ENCODE data around the gene MOB3B.

The MOB3B gene

DNA sequence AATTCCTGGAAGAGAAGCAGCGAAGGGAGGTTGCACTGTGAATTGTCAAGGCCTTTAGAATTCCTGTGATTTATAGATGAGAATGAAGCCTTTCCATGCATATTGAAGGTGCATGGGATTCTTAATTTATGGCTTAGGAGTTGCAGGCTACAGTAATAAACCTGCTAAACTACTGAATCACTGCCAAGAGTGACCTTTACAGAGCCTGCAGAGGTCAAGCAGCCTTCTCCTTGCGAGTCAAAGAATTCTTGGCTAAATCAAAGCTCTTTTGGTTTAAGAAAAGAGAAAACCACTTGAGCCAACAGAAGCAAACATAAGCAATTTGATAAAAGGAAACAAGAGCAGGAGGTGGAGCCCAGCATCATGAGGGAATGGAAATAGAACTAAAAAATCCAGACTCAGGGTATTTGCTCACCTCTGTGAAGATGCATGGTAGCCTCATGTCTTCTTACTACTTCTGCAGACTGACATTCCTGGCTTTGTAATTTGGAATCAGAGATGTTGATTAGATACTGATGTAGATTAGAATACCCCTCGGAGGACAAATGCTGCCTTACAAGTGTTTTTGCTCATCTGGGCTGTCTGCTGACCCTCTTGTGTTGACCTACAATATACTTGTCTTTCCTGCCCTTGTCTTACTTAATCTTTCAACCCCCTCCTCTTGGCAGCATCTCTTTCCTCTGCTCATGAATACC, 95.8 kb downstream of the MOB3B start:
- no peak for DNase-seq (ENCODE audit: low spot score)
- TF ChIP-seq, protein P1, sequence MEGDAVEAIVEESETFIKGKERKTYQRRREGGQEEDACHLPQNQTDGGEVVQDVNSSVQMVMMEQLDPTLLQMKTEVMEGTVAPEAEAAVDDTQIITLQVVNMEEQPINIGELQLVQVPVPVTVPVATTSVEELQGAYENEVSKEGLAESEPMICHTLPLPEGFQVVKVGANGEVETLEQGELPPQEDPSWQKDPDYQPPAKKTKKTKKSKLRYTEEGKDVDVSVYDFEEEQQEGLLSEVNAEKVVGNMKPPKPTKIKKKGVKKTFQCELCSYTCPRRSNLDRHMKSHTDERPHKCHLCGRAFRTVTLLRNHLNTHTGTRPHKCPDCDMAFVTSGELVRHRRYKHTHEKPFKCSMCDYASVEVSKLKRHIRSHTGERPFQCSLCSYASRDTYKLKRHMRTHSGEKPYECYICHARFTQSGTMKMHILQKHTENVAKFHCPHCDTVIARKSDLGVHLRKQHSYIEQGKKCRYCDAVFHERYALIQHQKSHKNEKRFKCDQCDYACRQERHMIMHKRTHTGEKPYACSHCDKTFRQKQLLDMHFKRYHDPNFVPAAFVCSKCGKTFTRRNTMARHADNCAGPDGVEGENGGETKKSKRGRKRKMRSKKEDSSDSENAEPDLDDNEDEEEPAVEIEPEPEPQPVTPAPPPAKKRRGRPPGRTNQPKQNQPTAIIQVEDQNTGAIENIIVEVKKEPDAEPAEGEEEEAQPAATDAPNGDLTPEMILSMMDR (IDR thresholded peaks at IDR 0.05; ENCODE audit: borderline replicate concordance, control extremely low read depth, extremely low read depth, insufficient read depth, missing control alignments), result no peak
- in situ Hi-C loops (cut with MboI; ENCODE audit: low sequenced_read_pairs, unreplicated experiment), result no loop called here

DNA sequence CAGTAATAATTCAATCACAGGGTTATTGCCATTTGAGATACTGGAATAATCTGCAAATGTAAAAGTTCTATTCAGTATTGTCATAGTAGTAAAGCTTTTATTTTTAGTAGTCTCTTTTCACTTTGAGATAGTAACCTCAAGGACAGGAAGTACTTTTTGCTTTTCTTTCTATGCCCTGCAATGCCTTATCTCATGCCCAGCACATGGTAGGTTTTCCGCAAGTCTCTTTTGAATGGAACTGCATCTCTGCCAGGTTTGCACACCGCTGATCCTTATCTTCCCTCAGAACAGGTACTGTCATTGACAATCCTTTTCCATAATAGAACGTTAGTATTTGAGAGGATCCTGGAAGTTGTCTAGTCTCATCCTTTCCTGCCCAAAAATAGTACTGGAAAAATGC, 97.3 kb downstream of the MOB3B start:
- DNase-seq (ENCODE audit: low spot score), result no peak
- in situ Hi-C loops (cut with MboI; ENCODE audit: low sequenced_read_pairs, unreplicated experiment), result no loop called here
- TF ChIP-seq, protein P1 (IDR thresholded peaks at IDR 0.05; ENCODE audit: borderline replicate concordance, control extremely low read depth, extremely low read depth, insufficient read depth, missing control alignments), result no peak

DNA sequence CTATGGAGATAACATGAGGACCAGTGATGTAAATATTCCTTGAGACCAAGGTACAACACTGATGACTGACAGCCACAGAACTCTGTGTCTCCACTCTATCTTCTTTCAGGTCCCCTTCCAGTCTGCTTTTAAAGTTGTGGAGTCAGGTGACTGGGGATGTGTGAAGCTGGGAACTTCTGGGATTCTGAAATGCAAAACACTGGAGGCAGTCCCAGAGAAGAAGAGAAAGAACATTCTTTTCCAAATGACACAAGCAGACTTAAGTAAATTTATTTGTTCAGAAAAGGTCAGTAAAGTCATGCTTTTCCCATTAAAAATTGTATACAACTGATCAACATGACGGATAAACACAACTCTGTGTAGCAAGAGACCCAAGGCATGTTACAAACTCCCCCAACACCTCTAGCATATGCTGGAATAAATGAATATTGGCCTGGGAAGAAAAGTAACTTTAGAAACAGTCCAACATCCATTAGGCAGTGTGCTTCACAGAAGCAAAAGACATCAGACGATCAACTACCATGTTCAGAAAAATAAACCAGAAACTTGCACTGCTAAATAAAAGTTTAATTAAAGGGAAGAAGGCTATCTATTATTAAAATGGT, 98.0 kb downstream of the MOB3B start:
- TF ChIP-seq, protein P1 (IDR thresholded peaks at IDR 0.05; ENCODE audit: borderline replicate concordance, control extremely low read depth, extremely low read depth, insufficient read depth, missing control alignments), result no peak
- in situ Hi-C loops (cut with MboI; ENCODE audit: low sequenced_read_pairs, unreplicated experiment), result no loop called here
- no peak for DNase-seq (ENCODE audit: low spot score)

DNA sequence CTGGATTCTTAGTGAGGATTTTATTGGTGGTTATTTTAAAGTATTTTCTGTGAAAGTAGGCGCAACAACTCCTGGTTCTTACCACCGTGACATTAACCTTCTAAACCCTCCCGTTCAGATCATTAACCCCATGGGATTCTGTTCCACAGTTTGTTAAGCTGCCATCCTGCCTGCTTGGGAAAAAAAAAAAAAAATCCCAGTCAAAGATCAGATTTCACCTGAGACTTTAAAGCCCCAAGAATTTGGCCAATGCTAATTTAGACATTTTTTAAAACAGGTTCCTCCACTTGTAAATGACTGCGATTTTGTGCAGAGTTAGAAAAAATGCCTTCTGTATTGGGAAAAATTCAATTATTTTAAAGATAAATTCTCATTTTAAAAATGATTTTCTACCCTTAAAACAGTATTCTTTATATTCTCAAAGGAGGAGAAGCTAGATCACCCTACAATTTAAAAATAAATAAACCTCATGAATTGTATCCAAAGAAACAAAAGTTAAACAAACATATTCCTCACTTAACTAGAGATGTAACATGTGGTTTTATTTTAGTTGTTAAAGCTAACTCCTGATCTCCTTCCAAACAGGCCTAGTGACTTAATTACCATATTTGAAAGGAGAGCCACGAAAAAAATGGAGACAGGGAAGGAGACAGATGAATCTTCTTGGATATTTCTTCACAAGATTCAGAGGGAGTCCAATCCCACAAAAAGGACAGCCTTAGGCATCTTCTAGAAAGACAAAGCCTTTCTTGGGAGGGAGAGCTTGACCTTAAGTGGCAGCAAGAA, 98.7 kb downstream of the MOB3B start:
- in situ Hi-C loops (cut with MboI; ENCODE audit: low sequenced_read_pairs, unreplicated experiment), result no loop called here
- no peak for DNase-seq (ENCODE audit: low spot score)

DNA sequence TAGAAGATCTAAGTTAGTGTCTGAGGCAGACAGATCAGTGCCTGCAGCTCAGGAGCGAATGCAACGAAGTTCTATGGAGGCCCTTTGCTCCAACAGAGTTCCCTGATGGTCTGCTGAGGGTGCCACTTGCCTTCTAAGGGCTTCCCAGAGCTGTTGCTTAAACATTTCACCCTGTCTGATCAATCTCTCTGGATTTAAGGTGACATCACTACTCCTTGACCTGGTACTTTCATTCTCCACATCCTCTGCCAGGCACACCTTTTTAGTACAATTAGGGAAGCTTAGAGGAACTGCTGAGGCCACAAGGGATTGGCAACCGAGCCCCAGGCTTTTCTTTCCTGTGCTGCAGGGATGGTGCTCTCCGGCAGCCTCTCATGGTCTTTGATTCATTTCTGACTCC, 99.7 kb downstream of the MOB3B start:
- TF ChIP-seq, protein P1 (IDR thresholded peaks at IDR 0.05; ENCODE audit: borderline replicate concordance, control extremely low read depth, extremely low read depth, insufficient read depth, missing control alignments), result no peak
- DNase-seq (ENCODE audit: low spot score), result no peak

More for the DNA sequence above, 98.7 kb downstream of the MOB3B start:
- TF ChIP-seq, protein P1 (IDR thresholded peaks at IDR 0.05; ENCODE audit: borderline replicate concordance, control extremely low read depth, extremely low read depth, insufficient read depth, missing control alignments), result no peak

DNA sequence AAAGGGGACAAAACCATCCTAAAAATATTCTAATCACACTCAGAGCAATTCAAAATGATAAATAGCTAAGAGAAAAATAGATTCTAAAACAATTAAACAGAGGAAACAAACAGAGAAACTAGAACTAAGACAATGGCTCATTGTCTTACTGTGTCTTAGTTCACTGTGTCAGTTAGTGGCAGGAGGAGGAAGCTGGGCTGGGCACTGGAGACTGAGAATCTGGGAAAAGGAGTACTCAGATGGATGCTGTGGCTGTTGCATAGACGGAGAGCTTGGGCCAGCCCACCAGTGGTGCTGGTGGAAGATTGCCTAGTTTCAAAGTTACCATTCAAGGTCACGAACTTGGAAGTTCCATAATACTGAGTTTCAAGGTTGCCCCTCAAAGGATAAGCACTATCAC, 100.2 kb downstream of the MOB3B start:
- in situ Hi-C loops (cut with MboI; ENCODE audit: low sequenced_read_pairs, unreplicated experiment), result no loop called here
- DNase-seq (ENCODE audit: low spot score), result no peak
- TF ChIP-seq, protein P1 (IDR thresholded peaks at IDR 0.05; ENCODE audit: borderline replicate concordance, control extremely low read depth, extremely low read depth, insufficient read depth, missing control alignments), result no peak

More for the DNA sequence above, 99.7 kb downstream of the MOB3B start:
- in situ Hi-C loops (cut with MboI; ENCODE audit: low sequenced_read_pairs, unreplicated experiment), result no loop called here
